Measurements from ENCODE around the gene HYAL3.

Gene HYAL3

DNA sequence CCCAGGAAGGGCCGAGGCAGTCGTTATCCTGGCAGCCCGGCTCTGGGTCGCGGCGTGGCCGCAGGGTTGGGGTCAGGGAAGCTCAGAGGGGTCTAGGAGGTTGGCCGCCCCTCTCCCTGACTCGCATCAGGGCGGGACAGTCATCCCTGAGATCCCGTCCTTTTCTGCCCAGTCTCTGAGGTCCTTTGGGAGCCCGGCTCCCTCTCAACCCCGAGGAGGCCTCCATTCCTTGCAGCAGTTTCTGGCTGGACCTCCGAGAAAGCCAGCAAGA is 22.8 kb upstream of the HYAL3 start:
- Histone ChIP-seq H3K4me3 (ENCODE audit: insufficient read depth, low read depth, low read length) (peak overlapping the region; percentile 89), H3K9me3 (ENCODE audit: control insufficient read depth, low read length) (no peaks in the 10 kb centered on the region), H3K27me3 (ENCODE audit: control insufficient read depth, insufficient read depth, low read length, poor library complexity, severe bottlenecking) (no peaks in the 10 kb centered on the region), H3K4me1 (ENCODE audit: control insufficient read depth, insufficient read depth, low read length) (peaks cover 31% of the 10 kb centered on the region), H3K36me3 (ENCODE audit: control insufficient read depth, insufficient read depth, low read length) (peaks cover 24% of the 10 kb centered on the region), H3K27ac (ENCODE audit: insufficient read depth, low read depth, low read length, poor library complexity, severe bottlenecking) (no peak overlapping the region)
- 5% methylated on average over 14 of the region's 14 CpGs for WGBS, 2 experiments

DNA sequence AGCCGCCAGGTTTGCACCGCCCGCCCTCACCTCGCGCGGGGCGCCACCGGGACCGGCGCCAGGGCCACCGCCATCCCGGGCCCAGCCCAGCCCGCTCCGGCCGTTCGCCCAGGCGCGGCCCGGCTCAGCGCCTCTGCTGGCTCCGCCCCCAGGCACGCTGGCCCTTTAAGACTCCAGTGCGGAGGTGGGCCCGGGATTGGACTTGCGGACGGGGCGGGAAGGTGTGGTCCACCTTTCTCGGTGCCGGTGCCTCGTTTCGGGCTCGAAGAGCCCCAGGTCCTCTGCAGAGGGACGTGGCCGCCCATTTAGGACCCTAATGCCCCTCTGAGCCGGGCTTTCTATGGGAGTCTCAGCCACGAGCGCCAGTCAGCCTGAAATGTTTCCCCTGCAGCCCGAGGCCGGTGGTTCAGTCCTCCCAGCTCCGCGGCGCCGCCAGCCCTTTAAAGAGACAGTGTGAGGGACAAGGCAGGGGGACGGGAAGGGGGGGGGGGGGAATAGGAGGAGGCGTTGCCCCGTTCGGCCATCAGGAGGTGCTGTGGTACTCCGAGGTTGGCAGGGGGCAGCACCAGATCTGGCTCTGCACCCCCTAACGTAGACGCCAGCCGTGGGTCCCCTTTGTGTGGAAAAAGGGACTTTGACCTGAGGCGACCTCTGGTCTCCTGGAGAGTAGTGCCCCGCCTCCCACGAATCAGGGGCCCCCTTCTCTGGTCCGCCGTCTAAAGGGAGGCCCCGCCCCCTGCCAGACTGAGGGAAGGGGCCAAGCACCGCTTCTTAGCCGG is 22.3 kb upstream of the HYAL3 start:
- Histone ChIP-seq H3K27ac (ENCODE audit: insufficient read depth, low read depth, low read length, poor library complexity, severe bottlenecking) (peak overlapping the region; percentile 99), H3K9me3 (ENCODE audit: control insufficient read depth, low read length) (no peaks in the 10 kb centered on the region), H3K4me1 (ENCODE audit: control insufficient read depth, insufficient read depth, low read length) (peaks cover 29% of the 10 kb centered on the region), H3K27me3 (ENCODE audit: control insufficient read depth, insufficient read depth, low read length, poor library complexity, severe bottlenecking) (no peaks in the 10 kb centered on the region), H3K36me3 (ENCODE audit: control insufficient read depth, insufficient read depth, low read length) (peaks cover 24% of the 10 kb centered on the region), H3K4me3 (ENCODE audit: insufficient read depth, low read depth, low read length) (peak overlapping the region; percentile 89)
- 0% methylated on average over 59 of the region's 59 CpGs for WGBS, 2 experiments

DNA sequence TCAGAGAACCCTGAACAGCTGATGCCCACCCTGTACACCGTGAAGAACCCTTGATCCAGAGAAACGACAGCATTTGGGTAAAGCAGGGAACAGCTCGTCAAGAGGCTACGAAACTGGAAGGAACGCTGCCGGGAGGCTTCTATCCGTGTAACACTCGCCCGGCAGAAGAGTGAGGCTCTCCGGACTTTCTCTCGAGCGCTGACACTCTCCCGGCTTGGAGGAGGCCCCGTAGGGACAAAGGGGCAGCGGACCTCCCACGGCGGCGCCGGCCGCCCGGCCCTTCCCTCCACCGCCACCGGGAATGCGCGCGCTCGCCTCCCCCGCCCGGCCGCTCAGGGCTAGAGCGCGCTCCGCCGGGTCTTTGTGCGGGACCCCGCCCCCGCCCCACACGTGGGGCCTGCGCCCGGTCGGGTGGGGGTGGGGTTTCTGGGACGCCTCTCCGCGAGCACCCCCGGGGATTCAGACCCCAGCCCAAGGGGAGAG is 21.7 kb upstream of the HYAL3 start:
- WGBS, 2 experiments, result 0 to 1% methylated on average over 45 of the region's 45 CpGs

DNA sequence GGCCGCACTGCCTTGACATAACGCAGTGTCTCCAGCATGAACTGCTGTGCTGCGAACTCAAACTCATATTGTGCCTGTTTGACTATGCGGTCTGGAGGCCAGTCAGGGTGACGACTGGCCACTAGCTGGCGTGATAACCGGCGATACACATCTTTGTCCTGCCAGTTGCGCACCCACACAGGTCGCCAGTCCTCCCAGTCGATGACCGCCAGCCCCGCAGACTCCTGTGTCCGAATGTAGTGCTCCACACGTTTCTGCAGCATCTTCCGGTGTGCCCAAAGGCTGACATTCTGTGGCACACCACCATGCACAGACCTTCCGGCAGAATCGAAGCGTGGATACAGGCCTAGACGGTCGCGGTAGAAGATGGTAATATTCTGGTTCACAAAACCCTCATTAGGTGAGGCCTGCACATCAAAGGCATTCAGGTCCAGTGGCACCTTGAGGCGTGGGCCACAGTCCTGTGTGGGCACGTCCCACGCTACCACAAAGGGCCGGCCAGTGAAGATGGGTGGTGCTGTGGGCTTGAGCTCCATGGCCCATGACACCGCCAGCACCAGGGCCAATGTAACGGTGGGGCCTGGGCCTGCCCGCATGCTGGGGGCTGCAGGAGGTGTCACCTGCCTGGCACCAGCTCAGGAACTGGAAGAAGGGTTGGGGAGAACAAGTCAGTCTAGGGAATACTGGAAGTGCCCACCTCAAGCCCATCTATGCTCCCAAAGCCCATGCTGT is 20.9 kb upstream of the HYAL3 start:
- Histone ChIP-seq H3K27ac (ENCODE audit: insufficient read depth, low read depth, low read length, poor library complexity, severe bottlenecking) (no peak overlapping the region), H3K36me3 (ENCODE audit: control insufficient read depth, insufficient read depth, low read length) (peaks cover 20% of the 10 kb centered on the region), H3K27me3 (ENCODE audit: control insufficient read depth, insufficient read depth, low read length, poor library complexity, severe bottlenecking) (no peaks in the 10 kb centered on the region), H3K4me3 (ENCODE audit: insufficient read depth, low read depth, low read length) (peak overlapping the region; percentile 89), H3K4me1 (ENCODE audit: control insufficient read depth, insufficient read depth, low read length) (peaks cover 29% of the 10 kb centered on the region), H3K9me3 (ENCODE audit: control insufficient read depth, low read length) (no peaks in the 10 kb centered on the region)
- 93% methylated on average over 29 of the region's 29 CpGs for WGBS, 2 experiments

More for the DNA sequence above, 21.7 kb upstream of the HYAL3 start:
- Histone ChIP-seq H3K27me3 (ENCODE audit: control insufficient read depth, insufficient read depth, low read length, poor library complexity, severe bottlenecking) (no peaks in the 10 kb centered on the region), H3K4me3 (ENCODE audit: insufficient read depth, low read depth, low read length) (peak overlapping the region; percentile 89), H3K4me1 (ENCODE audit: control insufficient read depth, insufficient read depth, low read length) (peaks cover 29% of the 10 kb centered on the region), H3K36me3 (ENCODE audit: control insufficient read depth, insufficient read depth, low read length) (peaks cover 22% of the 10 kb centered on the region), H3K27ac (ENCODE audit: insufficient read depth, low read depth, low read length, poor library complexity, severe bottlenecking) (peak overlapping the region; percentile 99), H3K9me3 (ENCODE audit: control insufficient read depth, low read length) (no peaks in the 10 kb centered on the region)

DNA sequence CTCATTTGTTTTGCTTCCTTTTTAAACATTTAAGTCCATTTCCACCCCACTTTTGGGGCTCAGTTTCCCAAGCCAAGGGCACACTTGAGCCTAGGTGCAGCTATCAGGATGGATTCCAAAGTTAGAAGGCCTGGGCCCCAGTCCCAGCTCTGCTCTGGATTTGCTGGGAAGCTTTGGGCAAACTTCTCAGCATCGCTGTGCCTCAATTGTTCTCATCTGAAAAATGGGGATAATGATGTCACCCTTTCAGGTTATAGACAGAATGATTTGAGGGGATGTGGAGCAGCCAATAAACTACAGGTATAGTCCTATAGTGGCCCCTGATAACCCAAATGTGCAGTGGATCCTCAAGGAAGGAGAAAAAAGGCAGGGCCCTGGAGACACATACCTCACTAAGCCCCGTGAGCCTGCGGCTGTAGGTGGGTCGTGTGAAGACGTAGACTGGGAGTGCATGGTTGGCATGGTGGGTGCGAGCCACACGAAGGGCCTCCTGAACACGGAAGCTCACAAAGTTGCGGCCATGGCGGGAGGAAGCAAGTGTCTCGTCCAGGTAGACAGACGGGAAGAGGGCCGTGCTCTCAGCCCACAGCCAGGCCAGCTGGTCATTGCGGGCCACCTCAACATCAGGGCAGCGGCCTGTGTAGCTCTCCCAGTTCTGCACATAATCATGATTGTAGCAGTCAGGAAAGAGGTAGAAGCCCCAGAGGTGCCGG is 20.1 kb upstream of the HYAL3 start:
- Histone ChIP-seq H3K9me3 (ENCODE audit: control insufficient read depth, low read length) (no peaks in the 10 kb centered on the region), H3K4me1 (ENCODE audit: control insufficient read depth, insufficient read depth, low read length) (peaks cover 29% of the 10 kb centered on the region), H3K27me3 (ENCODE audit: control insufficient read depth, insufficient read depth, low read length, poor library complexity, severe bottlenecking) (no peaks in the 10 kb centered on the region), H3K27ac (ENCODE audit: insufficient read depth, low read depth, low read length, poor library complexity, severe bottlenecking) (no peak overlapping the region), H3K36me3 (ENCODE audit: control insufficient read depth, insufficient read depth, low read length) (peaks cover 20% of the 10 kb centered on the region), H3K4me3 (ENCODE audit: insufficient read depth, low read depth, low read length) (no peak overlapping the region)
- 96% methylated on average over 16 of the region's 16 CpGs for WGBS, 2 experiments

DNA sequence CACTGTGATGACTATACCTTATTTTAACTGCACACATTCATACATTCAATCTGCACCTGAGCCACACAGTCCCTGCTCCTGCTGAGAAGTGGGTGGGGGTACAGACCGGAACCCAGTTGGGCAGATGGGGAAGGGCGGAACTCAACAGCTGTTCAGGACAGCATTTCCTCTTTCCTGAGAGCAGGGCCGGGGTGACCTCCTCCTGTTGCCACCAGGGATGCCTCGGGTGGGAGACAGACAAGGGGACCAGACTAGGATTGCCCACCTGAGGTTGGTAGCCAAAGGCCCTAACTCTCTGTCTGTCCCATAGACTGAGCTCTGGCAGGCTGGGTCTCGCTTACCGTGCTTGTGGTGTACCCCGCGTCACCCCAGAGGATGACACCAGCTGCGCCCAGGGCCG is 19.4 kb upstream of the HYAL3 start:
- H3K27me3 ChIP-seq (ENCODE audit: control insufficient read depth, insufficient read depth, low read length, poor library complexity, severe bottlenecking), result no peaks in the 10 kb centered on the region
- peaks cover 20% of the 10 kb centered on the region for H3K36me3 ChIP-seq (ENCODE audit: control insufficient read depth, insufficient read depth, low read length)
- no peaks in the 10 kb centered on the region for H3K9me3 ChIP-seq (ENCODE audit: control insufficient read depth, low read length)
- H3K27ac ChIP-seq (ENCODE audit: insufficient read depth, low read depth, low read length, poor library complexity, severe bottlenecking), result no peak overlapping the region
- peaks cover 29% of the 10 kb centered on the region for H3K4me1 ChIP-seq (ENCODE audit: control insufficient read depth, insufficient read depth, low read length)
- H3K4me3 ChIP-seq (ENCODE audit: insufficient read depth, low read depth, low read length), result no peak overlapping the region
- WGBS, 2 experiments, result 96% methylated on average over 10 of the region's 10 CpGs

DNA sequence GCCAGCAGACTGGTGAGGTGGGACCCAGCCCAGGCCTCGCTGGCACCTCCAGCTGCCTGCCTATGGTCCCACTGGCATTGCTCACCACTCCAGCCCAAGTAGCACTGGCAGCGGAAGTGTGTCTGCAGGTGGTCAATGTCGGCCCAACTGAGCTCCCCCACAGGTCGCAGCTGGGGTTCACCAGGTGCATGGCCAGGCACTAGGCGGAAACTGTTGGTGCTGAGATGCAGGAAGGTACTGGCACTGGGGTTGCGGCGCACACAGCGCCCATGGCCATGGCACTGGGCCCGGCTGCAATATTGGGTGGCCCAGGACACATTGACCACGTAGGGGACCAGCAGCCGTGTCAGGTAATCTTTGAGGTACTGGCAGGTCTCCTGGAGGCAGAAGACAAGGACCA is 19.0 kb upstream of the HYAL3 start:
- Histone ChIP-seq H3K9me3 (ENCODE audit: control insufficient read depth, low read length) (no peaks in the 10 kb centered on the region), H3K27me3 (ENCODE audit: control insufficient read depth, insufficient read depth, low read length, poor library complexity, severe bottlenecking) (no peaks in the 10 kb centered on the region), H3K4me3 (ENCODE audit: insufficient read depth, low read depth, low read length) (no peak overlapping the region), H3K27ac (ENCODE audit: insufficient read depth, low read depth, low read length, poor library complexity, severe bottlenecking) (no peak overlapping the region), H3K4me1 (ENCODE audit: control insufficient read depth, insufficient read depth, low read length) (peaks cover 29% of the 10 kb centered on the region), H3K36me3 (ENCODE audit: control insufficient read depth, insufficient read depth, low read length) (peaks cover 20% of the 10 kb centered on the region)
- WGBS, 2 experiments, result 96% methylated on average over 11 of the region's 11 CpGs

DNA sequence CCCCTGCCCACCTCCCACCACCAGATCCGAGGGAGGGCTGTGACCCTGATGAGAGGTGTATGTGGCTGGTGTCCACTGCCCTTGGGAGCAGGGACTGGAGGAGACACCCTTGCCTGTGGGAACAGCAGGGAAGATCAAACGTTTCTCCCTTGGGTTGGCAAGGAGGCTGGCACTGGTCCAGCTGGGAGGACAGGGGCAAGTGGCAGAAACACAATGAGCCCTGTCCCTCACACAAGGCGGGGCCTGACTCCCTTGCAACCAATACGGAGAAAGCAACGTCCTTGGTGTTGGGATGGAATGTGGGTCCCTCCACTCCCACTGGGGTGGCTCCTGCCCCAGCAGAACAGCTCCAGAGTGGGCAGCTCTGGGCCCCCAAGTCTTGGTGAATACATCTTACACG is 18.1 kb upstream of the HYAL3 start:
- H3K27ac ChIP-seq (ENCODE audit: insufficient read depth, low read depth, low read length, poor library complexity, severe bottlenecking), result no peak overlapping the region
- no peak overlapping the region for H3K4me3 ChIP-seq (ENCODE audit: insufficient read depth, low read depth, low read length)
- no peaks in the 10 kb centered on the region for H3K9me3 ChIP-seq (ENCODE audit: control insufficient read depth, low read length)
- 90 to 93% methylated on average over 6 of the region's 6 CpGs for WGBS, 2 experiments
- no peaks in the 10 kb centered on the region for H3K27me3 ChIP-seq (ENCODE audit: control insufficient read depth, insufficient read depth, low read length, poor library complexity, severe bottlenecking)
- peaks cover 20% of the 10 kb centered on the region for H3K4me1 ChIP-seq (ENCODE audit: control insufficient read depth, insufficient read depth, low read length)
- H3K36me3 ChIP-seq (ENCODE audit: control insufficient read depth, insufficient read depth, low read length), result peaks cover 20% of the 10 kb centered on the region

DNA sequence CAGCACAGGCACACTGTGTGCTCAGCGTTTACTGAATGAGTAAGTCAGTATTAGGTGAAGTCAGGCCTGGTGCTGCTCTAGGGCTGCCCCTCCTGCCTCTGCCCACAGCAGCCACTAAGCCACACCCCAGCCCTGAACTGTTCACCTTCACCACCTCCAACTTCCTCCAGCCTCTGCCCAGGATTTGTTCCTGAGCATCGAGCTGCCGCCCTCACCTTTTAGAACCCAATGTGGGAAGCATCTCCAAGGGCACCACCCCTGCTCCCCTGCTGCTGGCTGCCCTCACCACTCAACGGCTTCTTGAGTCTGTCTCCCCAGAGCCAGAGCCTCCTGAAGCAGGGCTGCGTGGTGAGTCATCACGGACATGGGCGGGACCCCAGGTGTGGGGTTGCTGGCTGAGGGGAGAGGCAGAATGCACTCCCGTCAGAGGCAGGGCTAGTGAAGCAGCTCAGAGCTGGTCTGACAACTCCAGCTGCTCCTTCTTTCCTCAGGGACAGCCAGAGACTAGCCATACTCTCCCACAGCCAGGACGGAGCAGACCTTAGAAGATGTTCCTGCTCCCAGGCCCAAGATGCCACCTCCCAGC is 17.5 kb upstream of the HYAL3 start:
- Histone ChIP-seq H3K9me3 (ENCODE audit: control insufficient read depth, low read length) (no peaks in the 10 kb centered on the region), H3K4me3 (ENCODE audit: insufficient read depth, low read depth, low read length) (no peak overlapping the region), H3K36me3 (ENCODE audit: control insufficient read depth, insufficient read depth, low read length) (peaks cover 20% of the 10 kb centered on the region), H3K4me1 (ENCODE audit: control insufficient read depth, insufficient read depth, low read length) (peaks cover 16% of the 10 kb centered on the region), H3K27ac (ENCODE audit: insufficient read depth, low read depth, low read length, poor library complexity, severe bottlenecking) (no peak overlapping the region), H3K27me3 (ENCODE audit: control insufficient read depth, insufficient read depth, low read length, poor library complexity, severe bottlenecking) (no peaks in the 10 kb centered on the region)
- WGBS, 2 experiments, result 86 to 87% methylated on average over 9 of the region's 9 CpGs

DNA sequence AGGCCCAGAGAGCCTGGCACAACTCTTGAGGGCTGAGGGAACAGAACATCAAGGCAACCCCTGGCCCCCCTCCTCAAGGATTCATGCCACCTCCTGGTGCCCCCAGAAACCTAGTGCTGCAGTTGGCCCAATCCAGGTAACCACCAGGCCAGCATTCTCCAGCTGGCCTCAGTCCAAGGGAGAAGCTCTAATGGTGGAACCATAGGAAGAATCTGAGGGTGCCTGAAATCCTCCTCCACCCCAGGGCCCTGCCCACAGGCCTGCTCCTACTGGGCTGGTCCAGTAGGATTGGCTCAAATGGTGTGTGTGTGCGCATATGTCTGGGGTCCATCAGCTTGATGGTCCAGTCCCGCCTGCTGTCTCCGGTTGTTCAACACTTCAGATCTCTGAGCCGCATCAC is 15.6 kb upstream of the HYAL3 start:
- no peak overlapping the region for H3K27ac ChIP-seq (ENCODE audit: insufficient read depth, low read depth, low read length, poor library complexity, severe bottlenecking)
- WGBS, 2 experiments, result 92 to 95% methylated on average over 4 of the region's 4 CpGs

More for the DNA sequence above, 15.6 kb upstream of the HYAL3 start:
- H3K27me3 ChIP-seq (ENCODE audit: control insufficient read depth, insufficient read depth, low read length, poor library complexity, severe bottlenecking), result no peaks in the 10 kb centered on the region
- no peaks in the 10 kb centered on the region for H3K9me3 ChIP-seq (ENCODE audit: control insufficient read depth, low read length)
- H3K36me3 ChIP-seq (ENCODE audit: control insufficient read depth, insufficient read depth, low read length), result peaks cover 20% of the 10 kb centered on the region
- H3K4me3 ChIP-seq (ENCODE audit: insufficient read depth, low read depth, low read length), result no peak overlapping the region
- peaks cover 8% of the 10 kb centered on the region for H3K4me1 ChIP-seq (ENCODE audit: control insufficient read depth, insufficient read depth, low read length)

Measured in ectodermal cell (in vitro differentiated cells).